Measurements from ENCODE around the gene UTS2. TPM values are rescaled to one million over a fixed set of nuclear protein-coding genes. Genes with fewer than 3 reads are reported as not detected.

The UTS2 gene
- total RNA-seq, 6 experiments from 2014 or later, result not detected

DNA sequence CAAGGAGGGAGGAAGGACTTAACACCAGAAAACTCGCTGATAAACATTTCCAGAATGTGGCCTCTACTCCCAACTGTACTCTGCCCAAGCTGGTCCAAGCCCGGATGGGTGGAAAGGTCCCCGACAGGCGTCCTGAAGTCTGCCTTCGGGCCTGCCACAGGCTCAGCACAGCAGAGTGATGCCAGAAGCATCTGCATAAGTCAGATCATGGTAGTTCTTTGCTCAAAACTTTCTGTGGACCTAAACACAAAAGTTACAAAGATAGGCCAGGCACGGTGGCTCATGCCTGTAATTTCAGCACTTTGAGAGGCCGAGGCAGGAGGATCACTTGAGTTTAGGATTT, 790 bp upstream of the UTS2 start:
- Mint-ChIP-seq H3K27ac (no peak overlapping the region), H3K9me3 (no peaks in the 10 kb centered on the region), H3K27me3 (ENCODE audit: insufficient read depth) (peaks cover 8% of the 10 kb centered on the region), H3K4me3 (no peak overlapping the region), H3K4me1 (ENCODE audit: low read depth) (no peaks in the 10 kb centered on the region; the same call in 1 of the 2 replicates), H3K36me3 (ENCODE audit: low read depth) (no peaks in the 10 kb centered on the region)
- TF ChIP-seq, protein P1, sequence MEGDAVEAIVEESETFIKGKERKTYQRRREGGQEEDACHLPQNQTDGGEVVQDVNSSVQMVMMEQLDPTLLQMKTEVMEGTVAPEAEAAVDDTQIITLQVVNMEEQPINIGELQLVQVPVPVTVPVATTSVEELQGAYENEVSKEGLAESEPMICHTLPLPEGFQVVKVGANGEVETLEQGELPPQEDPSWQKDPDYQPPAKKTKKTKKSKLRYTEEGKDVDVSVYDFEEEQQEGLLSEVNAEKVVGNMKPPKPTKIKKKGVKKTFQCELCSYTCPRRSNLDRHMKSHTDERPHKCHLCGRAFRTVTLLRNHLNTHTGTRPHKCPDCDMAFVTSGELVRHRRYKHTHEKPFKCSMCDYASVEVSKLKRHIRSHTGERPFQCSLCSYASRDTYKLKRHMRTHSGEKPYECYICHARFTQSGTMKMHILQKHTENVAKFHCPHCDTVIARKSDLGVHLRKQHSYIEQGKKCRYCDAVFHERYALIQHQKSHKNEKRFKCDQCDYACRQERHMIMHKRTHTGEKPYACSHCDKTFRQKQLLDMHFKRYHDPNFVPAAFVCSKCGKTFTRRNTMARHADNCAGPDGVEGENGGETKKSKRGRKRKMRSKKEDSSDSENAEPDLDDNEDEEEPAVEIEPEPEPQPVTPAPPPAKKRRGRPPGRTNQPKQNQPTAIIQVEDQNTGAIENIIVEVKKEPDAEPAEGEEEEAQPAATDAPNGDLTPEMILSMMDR (IDR thresholded peaks at IDR 0.05), result no peak
- DNase-seq, result no peak

DNA sequence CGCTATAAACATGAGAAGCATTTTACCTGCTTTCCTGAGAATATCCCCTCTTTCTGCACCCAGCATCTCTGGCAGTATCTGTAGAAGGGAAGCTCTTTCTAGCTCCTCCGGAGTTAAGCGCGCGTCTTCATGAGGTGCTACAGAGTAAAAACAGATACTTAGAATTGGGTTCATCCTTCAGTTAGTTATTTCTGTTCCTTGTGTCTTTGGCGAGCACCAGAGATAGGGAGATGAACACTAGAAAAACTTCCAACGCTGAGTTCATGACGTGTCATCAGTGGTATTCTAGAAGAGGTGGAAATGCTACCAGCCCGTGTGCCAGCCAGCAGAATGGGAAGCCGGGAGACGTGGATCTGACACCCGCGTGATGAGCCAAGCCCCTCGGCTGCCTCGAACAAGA, 2.1 kb downstream of the UTS2 start:
- H3K27me3 Mint-ChIP-seq (ENCODE audit: insufficient read depth), result peaks cover 3% of the 10 kb centered on the region
- no peaks in the 10 kb centered on the region for H3K36me3 Mint-ChIP-seq (ENCODE audit: low read depth)
- no peak overlapping the region for H3K4me3 Mint-ChIP-seq
- peaks cover 23% of the 10 kb centered on the region for H3K4me1 Mint-ChIP-seq (ENCODE audit: low read depth)
- no peaks in the 10 kb centered on the region for H3K9me3 Mint-ChIP-seq
- TF ChIP-seq, protein P1 (IDR thresholded peaks at IDR 0.05), result no peak
- no peak overlapping the region for H3K27ac Mint-ChIP-seq
- no peak for DNase-seq

DNA sequence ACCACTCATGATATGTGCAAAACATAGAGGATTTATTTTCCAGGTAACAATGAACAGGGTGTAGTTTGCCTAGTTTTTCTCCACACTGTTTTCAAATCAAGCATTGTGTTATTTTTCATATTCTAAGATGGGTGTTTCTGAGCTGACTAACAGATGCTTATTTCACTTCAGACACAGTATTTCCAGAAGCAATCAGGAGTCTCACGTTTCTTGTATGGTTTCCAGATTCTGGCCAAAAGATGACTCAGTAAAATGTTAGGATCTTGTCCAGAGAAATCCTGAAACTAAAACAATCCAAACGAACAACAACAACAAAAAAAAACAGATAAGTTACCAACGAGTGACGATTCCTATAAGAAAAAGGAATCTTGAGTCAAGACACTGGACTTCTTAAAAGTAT, 5.3 kb downstream of the UTS2 start:
- Mint-ChIP-seq H3K27me3 (ENCODE audit: insufficient read depth) (peaks cover 3% of the 10 kb centered on the region; the same call in 1 of the 2 replicates), H3K36me3 (ENCODE audit: low read depth) (no peaks in the 10 kb centered on the region), H3K4me1 (ENCODE audit: low read depth) (peaks cover 31% of the 10 kb centered on the region), H3K4me3 (no peak overlapping the region), H3K9me3 (no peaks in the 10 kb centered on the region), H3K27ac (peak overlapping the region; percentile 22; the same call in 1 of the 2 replicates)
- TF ChIP-seq, protein P1 (IDR thresholded peaks at IDR 0.05), result no peak
- peak; percentile 88 for DNase-seq

DNA sequence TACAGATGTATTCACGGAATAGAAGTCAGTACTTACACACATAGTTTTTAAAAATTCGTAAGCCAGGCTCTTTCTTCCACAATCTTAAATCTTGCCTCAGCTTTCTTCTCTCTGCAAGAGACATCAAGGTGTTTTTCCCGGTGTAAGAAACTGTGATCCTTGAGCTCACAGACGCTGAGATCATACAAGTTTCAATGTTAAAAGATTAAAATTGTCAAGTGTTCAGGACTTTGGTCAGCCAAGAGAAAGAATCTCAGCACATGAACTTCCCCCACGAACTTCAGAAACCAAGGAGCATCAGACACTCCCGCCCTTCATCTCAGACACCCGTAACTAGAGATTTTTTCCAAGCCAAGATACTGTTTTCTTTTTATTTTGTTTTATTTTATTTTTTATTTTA, 6.2 kb downstream of the UTS2 start:
- Mint-ChIP-seq H3K9me3 (no peaks in the 10 kb centered on the region), H3K27me3 (ENCODE audit: insufficient read depth) (peaks cover 3% of the 10 kb centered on the region; the same call in 1 of the 2 replicates), H3K4me1 (ENCODE audit: low read depth) (peaks cover 31% of the 10 kb centered on the region), H3K27ac (no peak overlapping the region), H3K4me3 (no peak overlapping the region), H3K36me3 (ENCODE audit: low read depth) (no peaks in the 10 kb centered on the region)
- TF ChIP-seq, protein P1 (IDR thresholded peaks at IDR 0.05), result no peak
- no peak for DNase-seq

DNA sequence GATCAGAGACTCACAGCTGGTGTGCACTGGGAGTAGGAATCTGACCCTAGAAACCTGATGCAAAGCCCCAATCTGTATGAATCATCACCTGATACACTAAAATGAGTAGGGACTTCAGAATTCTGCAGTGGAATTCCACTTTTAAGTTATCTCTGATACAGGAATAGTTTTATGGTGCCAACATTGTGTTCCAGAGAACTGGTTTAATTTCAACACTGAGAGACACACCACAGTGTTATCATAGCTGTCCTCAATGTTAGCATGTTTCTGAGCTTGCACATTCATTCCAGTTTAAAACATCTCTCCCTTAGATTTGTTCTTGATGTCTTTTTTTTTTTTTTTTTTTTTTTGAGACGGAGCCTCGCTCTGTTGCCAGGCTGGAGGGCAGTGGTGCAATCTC, 7.1 kb downstream of the UTS2 start:
- Mint-ChIP-seq H3K36me3 (ENCODE audit: low read depth) (no peaks in the 10 kb centered on the region), H3K4me3 (no peak overlapping the region), H3K27me3 (ENCODE audit: insufficient read depth) (no peaks in the 10 kb centered on the region; the same call in 1 of the 2 replicates), H3K4me1 (ENCODE audit: low read depth) (peaks cover 31% of the 10 kb centered on the region), H3K9me3 (no peaks in the 10 kb centered on the region), H3K27ac (no peak overlapping the region)
- TF ChIP-seq, protein P1 (IDR thresholded peaks at IDR 0.05), result no peak
- DNase-seq, result peak; percentile 50

DNA sequence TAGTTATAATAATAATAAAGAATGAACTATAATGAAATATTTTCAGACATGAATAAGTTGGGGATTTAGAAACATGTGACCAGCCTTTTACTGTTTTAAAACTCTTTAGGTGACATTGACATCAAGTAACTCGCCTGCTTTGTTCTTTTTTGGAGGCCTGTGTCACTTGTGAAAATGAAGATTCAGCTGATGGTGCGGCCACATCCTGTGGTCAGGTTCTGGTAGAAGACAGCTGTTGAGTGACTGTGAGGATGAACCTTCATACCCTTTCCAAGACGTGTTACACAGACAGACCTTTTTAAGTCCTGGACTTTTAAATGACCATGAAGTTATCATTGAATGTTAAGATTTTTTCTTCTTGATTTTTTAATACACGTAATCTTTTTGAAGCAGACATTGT, 10.3 kb downstream of the UTS2 start:
- H3K36me3 Mint-ChIP-seq (ENCODE audit: low read depth), result peaks cover 28% of the 10 kb centered on the region
- TF ChIP-seq, protein P1 (IDR thresholded peaks at IDR 0.05), result no peak
- DNase-seq, result no peak
- H3K9me3 Mint-ChIP-seq, result peaks cover 21% of the 10 kb centered on the region
- peaks cover 25% of the 10 kb centered on the region for H3K4me1 Mint-ChIP-seq (ENCODE audit: low read depth)
- no peaks in the 10 kb centered on the region for H3K27me3 Mint-ChIP-seq (ENCODE audit: insufficient read depth)
- H3K27ac Mint-ChIP-seq, result no peak overlapping the region
- no peak overlapping the region for H3K4me3 Mint-ChIP-seq

Measured in HFFc6 (cell line).